ENCODE results near the gene ERCC5. TPM values are rescaled to one million over a fixed set of nuclear protein-coding genes. Genes with fewer than 3 reads are reported as not detected.

The ERCC5 gene
- total RNA-seq, 1 experiment from 2014 or later = 37.6 TPM

- no peaks in the 10 kb centered on the region for H3K4me1 ChIP-seq (ENCODE audit: insufficient read depth, low read length, poor library complexity, severe bottlenecking)
- no peak overlapping the region for H3K4me3 ChIP-seq (ENCODE audit: low read depth, low read length, poor library complexity, severe bottlenecking)
- POLR2A ChIA-PET (ENCODE audit: low non-redundant PET) = no interaction called here
- no peaks in the 10 kb centered on the region for H3K9me3 ChIP-seq (ENCODE audit: low read depth, low read length, poor library complexity, severe bottlenecking)
- intact Hi-C loops (cut with micrococcal nuclease; ENCODE audit: unreplicated experiment) = no loop called here
- CTCF ChIA-PET = no interaction called here
- BruUV-seq (replicated peaks) = no TSS peak
- H3K36me3 ChIP-seq (ENCODE audit: insufficient read depth, low read length, poor library complexity, severe bottlenecking) = no peaks in the 10 kb centered on the region
- H3K27me3 ChIP-seq (replicated peaks; ENCODE audit: insufficient read depth, low read depth, low read length, poor library complexity) = no peaks in the 10 kb centered on the region
- no peak for DNase-seq (ENCODE audit: low spot score)
- H3K27ac ChIP-seq (ENCODE audit: low read depth, low read length, poor library complexity, severe bottlenecking) = no peak overlapping the region
- TF ChIP-seq EZH2 (IDR thresholded peaks at IDR 0.05; ENCODE audit: borderline replicate concordance, low read depth, low read length, poor library complexity, severe bottlenecking) = no peak
- TF ChIP-seq, protein P1, sequence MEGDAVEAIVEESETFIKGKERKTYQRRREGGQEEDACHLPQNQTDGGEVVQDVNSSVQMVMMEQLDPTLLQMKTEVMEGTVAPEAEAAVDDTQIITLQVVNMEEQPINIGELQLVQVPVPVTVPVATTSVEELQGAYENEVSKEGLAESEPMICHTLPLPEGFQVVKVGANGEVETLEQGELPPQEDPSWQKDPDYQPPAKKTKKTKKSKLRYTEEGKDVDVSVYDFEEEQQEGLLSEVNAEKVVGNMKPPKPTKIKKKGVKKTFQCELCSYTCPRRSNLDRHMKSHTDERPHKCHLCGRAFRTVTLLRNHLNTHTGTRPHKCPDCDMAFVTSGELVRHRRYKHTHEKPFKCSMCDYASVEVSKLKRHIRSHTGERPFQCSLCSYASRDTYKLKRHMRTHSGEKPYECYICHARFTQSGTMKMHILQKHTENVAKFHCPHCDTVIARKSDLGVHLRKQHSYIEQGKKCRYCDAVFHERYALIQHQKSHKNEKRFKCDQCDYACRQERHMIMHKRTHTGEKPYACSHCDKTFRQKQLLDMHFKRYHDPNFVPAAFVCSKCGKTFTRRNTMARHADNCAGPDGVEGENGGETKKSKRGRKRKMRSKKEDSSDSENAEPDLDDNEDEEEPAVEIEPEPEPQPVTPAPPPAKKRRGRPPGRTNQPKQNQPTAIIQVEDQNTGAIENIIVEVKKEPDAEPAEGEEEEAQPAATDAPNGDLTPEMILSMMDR (conservative IDR thresholded peaks at IDR 0.05; ENCODE audit: low read depth, low read length) = no peak
Observed at GRCh38 chr13:102897371-102898138, 51.7 kb downstream of the ERCC5 start.

DNA sequence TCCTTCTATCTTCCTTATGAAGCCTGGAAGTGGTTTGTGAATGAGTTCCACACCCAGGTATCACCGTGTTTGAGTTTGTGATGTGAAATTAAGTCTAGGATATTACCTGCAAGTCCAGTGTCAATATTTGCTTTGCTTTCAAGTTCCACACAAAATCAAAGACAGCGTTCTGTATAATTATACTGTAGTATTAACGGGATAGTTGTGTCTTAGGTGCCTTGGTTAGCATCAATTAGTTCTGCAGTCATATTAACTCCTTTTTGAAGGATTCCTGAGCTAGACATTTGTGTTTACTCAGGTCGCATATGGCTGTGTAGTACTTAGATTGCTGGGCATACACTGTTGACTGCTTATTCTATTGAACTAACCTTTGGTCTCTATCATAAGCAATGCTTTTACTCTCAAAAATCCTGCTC lies 54.4 kb downstream of the ERCC5 start:
- H3K27ac ChIP-seq (ENCODE audit: low read depth, low read length, poor library complexity, severe bottlenecking) = no peak overlapping the region
- POLR2A ChIA-PET (ENCODE audit: low non-redundant PET) = no interaction called here
- TF ChIP-seq, protein P1 (conservative IDR thresholded peaks at IDR 0.05; ENCODE audit: low read depth, low read length) = no peak
- no peak for TF ChIP-seq EZH2 (IDR thresholded peaks at IDR 0.05; ENCODE audit: borderline replicate concordance, low read depth, low read length, poor library complexity, severe bottlenecking)
- intact Hi-C loops (cut with micrococcal nuclease; ENCODE audit: unreplicated experiment) = no loop called here
- no peaks in the 10 kb centered on the region for H3K4me1 ChIP-seq (ENCODE audit: insufficient read depth, low read length, poor library complexity, severe bottlenecking)
- H3K9me3 ChIP-seq (ENCODE audit: low read depth, low read length, poor library complexity, severe bottlenecking) = no peaks in the 10 kb centered on the region
- CTCF ChIA-PET = no interaction called here
- DNase-seq (ENCODE audit: low spot score) = no peak
- BruUV-seq (replicated peaks) = no TSS peak
- H3K4me3 ChIP-seq (ENCODE audit: low read depth, low read length, poor library complexity, severe bottlenecking) = no peak overlapping the region
- H3K36me3 ChIP-seq (ENCODE audit: insufficient read depth, low read length, poor library complexity, severe bottlenecking) = no peaks in the 10 kb centered on the region
- H3K27me3 ChIP-seq (replicated peaks; ENCODE audit: insufficient read depth, low read depth, low read length, poor library complexity) = no peaks in the 10 kb centered on the region

- DNase-seq (ENCODE audit: low spot score) = no peak
- H3K9me3 ChIP-seq (ENCODE audit: low read depth, low read length, poor library complexity, severe bottlenecking) = no peaks in the 10 kb centered on the region
- intact Hi-C loops (cut with micrococcal nuclease; ENCODE audit: unreplicated experiment) = no loop called here
- H3K27ac ChIP-seq (ENCODE audit: low read depth, low read length, poor library complexity, severe bottlenecking) = no peak overlapping the region
- no peaks in the 10 kb centered on the region for H3K27me3 ChIP-seq (replicated peaks; ENCODE audit: insufficient read depth, low read depth, low read length, poor library complexity)
- CTCF ChIA-PET = no interaction called here
- BruUV-seq (replicated peaks) = no TSS peak
- H3K4me1 ChIP-seq (ENCODE audit: insufficient read depth, low read length, poor library complexity, severe bottlenecking) = no peaks in the 10 kb centered on the region
- TF ChIP-seq, protein P1 (conservative IDR thresholded peaks at IDR 0.05; ENCODE audit: low read depth, low read length) = no peak
- no peak for TF ChIP-seq EZH2 (IDR thresholded peaks at IDR 0.05; ENCODE audit: borderline replicate concordance, low read depth, low read length, poor library complexity, severe bottlenecking)
- H3K36me3 ChIP-seq (ENCODE audit: insufficient read depth, low read length, poor library complexity, severe bottlenecking) = no peaks in the 10 kb centered on the region
- no peak overlapping the region for H3K4me3 ChIP-seq (ENCODE audit: low read depth, low read length, poor library complexity, severe bottlenecking)
- POLR2A ChIA-PET (ENCODE audit: low non-redundant PET) = no interaction called here
Observed at GRCh38 chr13:102901056-102901455, 55.2 kb downstream of the ERCC5 start.

Data from A673 (cell line).